GM23338 (cell line): Measurements from ENCODE around the gene SLIT1. TPM values are rescaled to one million over a fixed set of nuclear protein-coding genes. Genes with fewer than 3 reads are reported as not detected.

ENCODE experiments used
- ATAC-seq: fragments of 200-7000 bp; cut with Tn5 transposase; 3 replicates; pipeline ENCODE4 v1.9.1; 2020
- DNase-seq: peaks from one replicate; pipeline ENCODE4 v3.0.0-alpha.2; 2015; ENCODE audit warnings: low spot score
- H2AFZ ChIP-seq: fragments of 200-600 bp; sonication (generic); 2 replicates; pipeline ENCODE4 v1.8.0; 2016; ENCODE audit warnings: antibody characterized with exemption, mild to moderate bottlenecking, moderate library complexity
- H3F3A ChIP-seq: fragments of 200-600 bp; sonication (generic); replicated peaks from 2 replicates; pipeline ENCODE4 v1.8.0; 2017; ENCODE audit warnings: antibody characterized with exemption, mixed run types, low read depth
- H3K27ac ChIP-seq: fragments of 200-600 bp; sonication (generic); 2 replicates; pipeline ENCODE4 v1.6.1; 2016; ENCODE audit warnings: low read depth
- H3K27me3 ChIP-seq: fragments of 200-600 bp; sonication (generic); 2 replicates; pipeline ENCODE4 v1.8.0; 2016; ENCODE audit warnings: mild to moderate bottlenecking, mixed run types, moderate library complexity; ENCODE audit not compliant: insufficient read depth
- H3K36me3 ChIP-seq: fragments of 200-600 bp; sonication (generic); 2 replicates; pipeline ENCODE4 v1.8.0; 2016; ENCODE audit warnings: mild to moderate bottlenecking; ENCODE audit not compliant: insufficient read depth
- H3K4me1 ChIP-seq: fragments of 200-600 bp; sonication (generic); 2 replicates; pipeline ENCODE4 v1.8.0; 2016; ENCODE audit warnings: mild to moderate bottlenecking, moderate library complexity; ENCODE audit not compliant: insufficient read depth
- H3K4me2 ChIP-seq: fragments of 200-600 bp; sonication (generic); 2 replicates; pipeline ENCODE4 v1.7.1; 2017; ENCODE audit warnings: mixed run types
- H3K4me3 ChIP-seq: fragments of 200-600 bp; sonication (generic); 2 replicates; pipeline ENCODE4 v1.6.1; 2016; ENCODE audit warnings: mixed run types
- H3K79me2 ChIP-seq: fragments of 200-600 bp; sonication (generic); replicated peaks from 2 replicates; pipeline ENCODE4 v1.8.0; 2017; ENCODE audit warnings: mild to moderate bottlenecking; ENCODE audit not compliant: insufficient read depth
- H3K9me2 ChIP-seq: fragments of 200-600 bp; sonication (generic); 2 replicates; pipeline ENCODE4 v1.8.0; 2017; ENCODE audit not compliant: insufficient read depth
- H4K20me1 ChIP-seq: fragments of 200-600 bp; sonication (generic); replicated peaks from 2 replicates; pipeline ENCODE4 v1.8.0; 2017; ENCODE audit warnings: mild to moderate bottlenecking; ENCODE audit not compliant: insufficient read depth
- H3K27ac Mint-ChIP-seq: 2 replicates; pipeline ENCODE4 v1.8.0; 2020; ENCODE audit warnings: inconsistent platforms, mild to moderate bottlenecking, moderate library complexity, mixed read lengths
- H3K27me3 Mint-ChIP-seq: 3 replicates; pipeline ENCODE4 v1.8.0; 2022; ENCODE audit warnings: low read depth, mild to moderate bottlenecking, moderate library complexity, mixed read lengths, inconsistent platforms; ENCODE audit not compliant: insufficient read depth, poor library complexity
- H3K36me3 Mint-ChIP-seq: 3 replicates; pipeline ENCODE4 v1.8.0; 2021; ENCODE audit warnings: low read depth, mild to moderate bottlenecking, inconsistent platforms, moderate library complexity, mixed read lengths
- H3K4me1 Mint-ChIP-seq: 3 replicates; pipeline ENCODE4 v1.8.0; 2020; ENCODE audit warnings: mild to moderate bottlenecking, inconsistent platforms, mixed read lengths
- H3K4me3 Mint-ChIP-seq: 3 replicates; pipeline ENCODE4 v1.8.0; 2021; ENCODE audit warnings: moderate library complexity, mild to moderate bottlenecking, inconsistent platforms, mixed read lengths
- H3K9me3 Mint-ChIP-seq: 3 replicates; pipeline ENCODE4 v1.8.0; 2020; ENCODE audit warnings: moderate library complexity, mild to moderate bottlenecking, inconsistent platforms, mixed read lengths
- ZNF331 ChIP-seq: fragments of 250-450 bp; sonication (Bioruptor Pico); IDR thresholded peaks from 2 replicates; pipeline ENCODE4 v1.5.0; 2020; ENCODE audit warnings: low read depth, mild to moderate bottlenecking, moderate library complexity
- polyA plus RNA-seq: library from polyadenylated mRNA; unstranded; fragments of >200 nt; fragmentation: Nextera tagmentation; extraction: Ambion mirVana; gene quantifications from 2 replicates; pipeline ENCODE4 v1.2.1, GENCODE V29; 2016
- total RNA-seq: library from RNA; depleted of rRNA; stranded (reverse); fragments of >200 nt; shearing (Covaris generic); gene quantifications from 2 replicates; pipeline ENCODE4 v1.2.3, GENCODE V29; 2014
- TF ChIP-seq, protein P1 (sequence below): IDR thresholded peaks from one replicate; pipeline ENCODE4 v1.6.1; 2018; ENCODE audit warnings: antibody characterized with exemption; ENCODE audit not compliant: unreplicated experiment
- TF ChIP-seq, protein P2 (sequence below): fragments of 250-450 bp; sonication (Bioruptor Pico); IDR thresholded peaks from 2 replicates; pipeline ENCODE4 v1.5.0; 2020; ENCODE audit warnings: mild to moderate bottlenecking, moderate library complexity

Gene SLIT1
- total and polyA plus RNA-seq, 2 experiments from 2014 or later = 0.76 to 1.7 TPM

GRCh38 chr10:97103316-97104080, 82.3 kb downstream of the SLIT1 start:
- Histone ChIP-seq H3K27me3 (no peaks in the 10 kb centered on the region), H3F3A (no peaks in the 10 kb centered on the region), H4K20me1 (no peaks in the 10 kb centered on the region), H3K4me3 (no peak overlapping the region), H3K79me2 (no peaks in the 10 kb centered on the region), H3K4me2 (no peak overlapping the region), H3K27ac (no peak overlapping the region), H3K4me1 (peaks cover 14% of the 10 kb centered on the region), H3K36me3 (no peaks in the 10 kb centered on the region), H3K9me2 (no peaks in the 10 kb centered on the region), H2AFZ (no peak overlapping the region)
- Mint-ChIP-seq H3K4me1 (peaks cover 23% of the 10 kb centered on the region), H3K4me3 (no peak overlapping the region), H3K27ac (no peak overlapping the region), H3K36me3 (no peaks in the 10 kb centered on the region), H3K9me3 (no peaks in the 10 kb centered on the region), H3K27me3 (peaks cover 13% of the 10 kb centered on the region)
- TF ChIP-seq, protein P1, sequence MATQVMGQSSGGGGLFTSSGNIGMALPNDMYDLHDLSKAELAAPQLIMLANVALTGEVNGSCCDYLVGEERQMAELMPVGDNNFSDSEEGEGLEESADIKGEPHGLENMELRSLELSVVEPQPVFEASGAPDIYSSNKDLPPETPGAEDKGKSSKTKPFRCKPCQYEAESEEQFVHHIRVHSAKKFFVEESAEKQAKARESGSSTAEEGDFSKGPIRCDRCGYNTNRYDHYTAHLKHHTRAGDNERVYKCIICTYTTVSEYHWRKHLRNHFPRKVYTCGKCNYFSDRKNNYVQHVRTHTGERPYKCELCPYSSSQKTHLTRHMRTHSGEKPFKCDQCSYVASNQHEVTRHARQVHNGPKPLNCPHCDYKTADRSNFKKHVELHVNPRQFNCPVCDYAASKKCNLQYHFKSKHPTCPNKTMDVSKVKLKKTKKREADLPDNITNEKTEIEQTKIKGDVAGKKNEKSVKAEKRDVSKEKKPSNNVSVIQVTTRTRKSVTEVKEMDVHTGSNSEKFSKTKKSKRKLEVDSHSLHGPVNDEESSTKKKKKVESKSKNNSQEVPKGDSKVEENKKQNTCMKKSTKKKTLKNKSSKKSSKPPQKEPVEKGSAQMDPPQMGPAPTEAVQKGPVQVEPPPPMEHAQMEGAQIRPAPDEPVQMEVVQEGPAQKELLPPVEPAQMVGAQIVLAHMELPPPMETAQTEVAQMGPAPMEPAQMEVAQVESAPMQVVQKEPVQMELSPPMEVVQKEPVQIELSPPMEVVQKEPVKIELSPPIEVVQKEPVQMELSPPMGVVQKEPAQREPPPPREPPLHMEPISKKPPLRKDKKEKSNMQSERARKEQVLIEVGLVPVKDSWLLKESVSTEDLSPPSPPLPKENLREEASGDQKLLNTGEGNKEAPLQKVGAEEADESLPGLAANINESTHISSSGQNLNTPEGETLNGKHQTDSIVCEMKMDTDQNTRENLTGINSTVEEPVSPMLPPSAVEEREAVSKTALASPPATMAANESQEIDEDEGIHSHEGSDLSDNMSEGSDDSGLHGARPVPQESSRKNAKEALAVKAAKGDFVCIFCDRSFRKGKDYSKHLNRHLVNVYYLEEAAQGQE = no peak
- TF ChIP-seq, protein P2, sequence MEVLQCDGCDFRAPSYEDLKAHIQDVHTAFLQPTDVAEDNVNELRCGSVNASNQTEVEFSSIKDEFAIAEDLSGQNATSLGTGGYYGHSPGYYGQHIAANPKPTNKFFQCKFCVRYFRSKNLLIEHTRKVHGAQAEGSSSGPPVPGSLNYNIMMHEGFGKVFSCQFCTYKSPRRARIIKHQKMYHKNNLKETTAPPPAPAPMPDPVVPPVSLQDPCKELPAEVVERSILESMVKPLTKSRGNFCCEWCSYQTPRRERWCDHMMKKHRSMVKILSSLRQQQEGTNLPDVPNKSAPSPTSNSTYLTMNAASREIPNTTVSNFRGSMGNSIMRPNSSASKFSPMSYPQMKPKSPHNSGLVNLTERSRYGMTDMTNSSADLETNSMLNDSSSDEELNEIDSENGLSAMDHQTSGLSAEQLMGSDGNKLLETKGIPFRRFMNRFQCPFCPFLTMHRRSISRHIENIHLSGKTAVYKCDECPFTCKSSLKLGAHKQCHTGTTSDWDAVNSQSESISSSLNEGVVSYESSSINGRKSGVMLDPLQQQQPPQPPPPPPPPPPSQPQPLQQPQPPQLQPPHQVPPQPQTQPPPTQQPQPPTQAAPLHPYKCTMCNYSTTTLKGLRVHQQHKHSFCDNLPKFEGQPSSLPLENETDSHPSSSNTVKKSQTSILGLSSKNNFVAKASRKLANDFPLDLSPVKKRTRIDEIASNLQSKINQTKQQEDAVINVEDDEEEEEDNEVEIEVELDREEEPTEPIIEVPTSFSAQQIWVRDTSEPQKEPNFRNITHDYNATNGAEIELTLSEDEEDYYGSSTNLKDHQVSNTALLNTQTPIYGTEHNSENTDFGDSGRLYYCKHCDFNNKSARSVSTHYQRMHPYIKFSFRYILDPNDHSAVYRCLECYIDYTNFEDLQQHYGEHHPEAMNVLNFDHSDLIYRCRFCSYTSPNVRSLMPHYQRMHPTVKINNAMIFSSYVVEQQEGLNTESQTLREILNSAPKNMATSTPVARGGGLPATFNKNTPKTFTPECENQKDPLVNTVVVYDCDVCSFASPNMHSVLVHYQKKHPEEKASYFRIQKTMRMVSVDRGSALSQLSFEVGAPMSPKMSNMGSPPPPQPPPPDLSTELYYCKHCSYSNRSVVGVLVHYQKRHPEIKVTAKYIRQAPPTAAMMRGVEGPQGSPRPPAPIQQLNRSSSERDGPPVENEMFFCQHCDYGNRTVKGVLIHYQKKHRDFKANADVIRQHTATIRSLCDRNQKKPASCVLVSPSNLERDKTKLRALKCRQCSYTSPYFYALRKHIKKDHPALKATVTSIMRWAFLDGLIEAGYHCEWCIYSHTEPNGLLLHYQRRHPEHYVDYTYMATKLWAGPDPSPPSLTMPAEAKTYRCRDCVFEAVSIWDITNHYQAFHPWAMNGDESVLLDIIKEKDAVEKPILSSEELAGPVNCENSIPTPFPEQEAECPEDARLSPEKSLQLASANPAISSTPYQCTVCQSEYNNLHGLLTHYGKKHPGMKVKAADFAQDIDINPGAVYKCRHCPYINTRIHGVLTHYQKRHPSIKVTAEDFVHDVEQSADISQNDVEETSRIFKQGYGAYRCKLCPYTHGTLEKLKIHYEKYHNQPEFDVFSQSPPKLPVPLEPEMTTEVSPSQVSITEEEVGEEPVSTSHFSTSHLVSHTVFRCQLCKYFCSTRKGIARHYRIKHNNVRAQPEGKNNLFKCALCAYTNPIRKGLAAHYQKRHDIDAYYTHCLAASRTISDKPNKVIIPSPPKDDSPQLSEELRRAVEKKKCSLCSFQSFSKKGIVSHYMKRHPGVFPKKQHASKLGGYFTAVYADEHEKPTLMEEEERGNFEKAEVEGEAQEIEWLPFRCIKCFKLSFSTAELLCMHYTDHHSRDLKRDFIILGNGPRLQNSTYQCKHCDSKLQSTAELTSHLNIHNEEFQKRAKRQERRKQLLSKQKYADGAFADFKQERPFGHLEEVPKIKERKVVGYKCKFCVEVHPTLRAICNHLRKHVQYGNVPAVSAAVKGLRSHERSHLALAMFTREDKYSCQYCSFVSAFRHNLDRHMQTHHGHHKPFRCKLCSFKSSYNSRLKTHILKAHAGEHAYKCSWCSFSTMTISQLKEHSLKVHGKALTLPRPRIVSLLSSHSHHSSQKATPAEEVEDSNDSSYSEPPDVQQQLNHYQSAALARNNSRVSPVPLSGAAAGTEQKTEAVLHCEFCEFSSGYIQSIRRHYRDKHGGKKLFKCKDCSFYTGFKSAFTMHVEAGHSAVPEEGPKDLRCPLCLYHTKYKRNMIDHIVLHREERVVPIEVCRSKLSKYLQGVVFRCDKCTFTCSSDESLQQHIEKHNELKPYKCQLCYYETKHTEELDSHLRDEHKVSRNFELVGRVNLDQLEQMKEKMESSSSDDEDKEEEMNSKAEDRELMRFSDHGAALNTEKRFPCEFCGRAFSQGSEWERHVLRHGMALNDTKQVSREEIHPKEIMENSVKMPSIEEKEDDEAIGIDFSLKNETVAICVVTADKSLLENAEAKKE = no peak
- no peak for TF ChIP-seq ZNF331 (CRISPR knock-in tag)
- ATAC-seq (no peak), DNase-seq (no peak)
